ENCODE data around the gene PRDX3. TPM values are rescaled to one million over a fixed set of nuclear protein-coding genes. Genes with fewer than 3 reads are reported as not detected.
A peak's percentile ranks its signal among the peaks of the same experiment; 100 is the strongest.

The PRDX3 gene
- total and polyA plus RNA-seq, 7 donors = 133 to 267 (median 172) TPM

DNA sequence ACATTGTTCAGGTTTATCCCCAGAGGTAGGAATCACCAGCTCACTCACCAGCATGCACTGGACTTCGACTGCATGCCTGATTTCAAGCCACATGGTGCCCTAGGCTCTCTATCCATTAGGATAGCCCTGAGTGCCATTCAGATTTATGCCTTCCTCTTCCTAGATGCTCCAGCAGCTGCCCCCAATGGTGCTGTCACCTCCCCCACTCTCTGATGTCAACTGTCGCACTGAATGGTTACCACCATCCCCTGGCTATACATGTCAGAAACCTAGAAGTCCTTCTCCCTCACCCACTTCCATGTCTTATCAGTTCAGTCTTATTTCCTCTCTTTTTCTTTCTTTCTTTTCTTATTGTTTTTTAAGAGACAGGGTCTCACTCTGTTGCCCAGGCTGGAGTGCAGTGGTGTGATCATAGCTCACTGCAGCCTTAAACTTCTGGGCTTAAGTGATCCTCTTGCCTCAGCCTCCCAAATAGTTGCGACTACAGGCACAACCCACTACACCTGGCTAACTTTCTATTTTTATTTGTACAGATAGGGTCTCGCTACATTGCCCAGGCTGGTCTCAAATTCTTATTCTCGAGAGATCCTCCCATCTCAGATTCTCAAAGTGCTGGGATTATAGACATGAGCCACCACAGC, 16.0 kb downstream of the PRDX3 start:
- TF ChIP-seq, protein P1, sequence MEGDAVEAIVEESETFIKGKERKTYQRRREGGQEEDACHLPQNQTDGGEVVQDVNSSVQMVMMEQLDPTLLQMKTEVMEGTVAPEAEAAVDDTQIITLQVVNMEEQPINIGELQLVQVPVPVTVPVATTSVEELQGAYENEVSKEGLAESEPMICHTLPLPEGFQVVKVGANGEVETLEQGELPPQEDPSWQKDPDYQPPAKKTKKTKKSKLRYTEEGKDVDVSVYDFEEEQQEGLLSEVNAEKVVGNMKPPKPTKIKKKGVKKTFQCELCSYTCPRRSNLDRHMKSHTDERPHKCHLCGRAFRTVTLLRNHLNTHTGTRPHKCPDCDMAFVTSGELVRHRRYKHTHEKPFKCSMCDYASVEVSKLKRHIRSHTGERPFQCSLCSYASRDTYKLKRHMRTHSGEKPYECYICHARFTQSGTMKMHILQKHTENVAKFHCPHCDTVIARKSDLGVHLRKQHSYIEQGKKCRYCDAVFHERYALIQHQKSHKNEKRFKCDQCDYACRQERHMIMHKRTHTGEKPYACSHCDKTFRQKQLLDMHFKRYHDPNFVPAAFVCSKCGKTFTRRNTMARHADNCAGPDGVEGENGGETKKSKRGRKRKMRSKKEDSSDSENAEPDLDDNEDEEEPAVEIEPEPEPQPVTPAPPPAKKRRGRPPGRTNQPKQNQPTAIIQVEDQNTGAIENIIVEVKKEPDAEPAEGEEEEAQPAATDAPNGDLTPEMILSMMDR (IDR thresholded peaks at IDR 0.05) = no peak
- TF ChIP-seq EP300 (IDR thresholded peaks at IDR 0.05) (no peak), POLR2AphosphoS5 (IDR thresholded peaks at IDR 0.05) (no peak), POLR2A (IDR thresholded peaks at IDR 0.05) (no peak)
- Histone ChIP-seq H3K27me3 (no peaks in the 10 kb centered on the region), H3K4me1 (peaks cover 0 to 30% (median 19%) of the 10 kb centered on the region in 4 donors), H3K9me3 (no peaks in the 10 kb centered on the region), H3K4me3 (no peak overlapping the region), H3K27ac (peak overlapping the region; percentile 6 to 27 (median 18)), H3K36me3 (peaks cover 14 to 38% (median 15%) of the 10 kb centered on the region in 4 donors)
- no peak for DNase-seq
- intact Hi-C loops (cut with DNase I) = loop anchor here (5.0 kb wide), 1 partner anchor 55 kb away; no protein-coding TSS in a partner anchor
- WGBS, 2 donors = 94 to 98% methylated on average over 5 of the region's 5 CpGs

- Histone ChIP-seq H3K9me3 (no peaks in the 10 kb centered on the region), H3K4me3 (no peak overlapping the region), H3K27me3 (no peaks in the 10 kb centered on the region), H3K4me1 (peaks cover 0 to 30% (median 19%) of the 10 kb centered on the region in 4 donors), H3K27ac (peak overlapping the region; percentile 6 to 27 (median 18)), H3K36me3 (peaks cover 14 to 40% (median 15%) of the 10 kb centered on the region in 4 donors)
- intact Hi-C loops (cut with DNase I) = loop anchor here (5.0 kb wide), 1 partner anchor 55 kb away; no protein-coding TSS in a partner anchor
- DNase-seq = peak; percentile 59
- no peak for TF ChIP-seq POLR2A (IDR thresholded peaks at IDR 0.05)
- TF ChIP-seq, protein P1 (IDR thresholded peaks at IDR 0.05) = peak in 3 of 4 experiments; percentile 10 to 27 (median 11)
- TF ChIP-seq EP300 (IDR thresholded peaks at IDR 0.05) = no peak
- TF ChIP-seq POLR2AphosphoS5 (IDR thresholded peaks at IDR 0.05) = no peak
- WGBS, 2 donors = 87 to 88% methylated on average over 11 of the region's 11 CpGs
Measured at GRCh38 chr10:119161680-119162451, 16.7 kb downstream of the PRDX3 start.

GRCh38 chr10:119159332-119159731, 19.3 kb downstream of the PRDX3 start:
- Histone ChIP-seq H3K36me3 (peaks cover 34 to 66% (median 38%) of the 10 kb centered on the region in 4 donors), H3K9me3 (no peaks in the 10 kb centered on the region), H3K27me3 (no peaks in the 10 kb centered on the region), H3K4me1 (peaks cover 0 to 13% (median 3%) of the 10 kb centered on the region in 4 donors), H3K4me3 (no peak overlapping the region), H3K27ac (no peak overlapping the region)
- TF ChIP-seq, protein P1 (IDR thresholded peaks at IDR 0.05) = no peak
- TF ChIP-seq POLR2A (IDR thresholded peaks at IDR 0.05) (no peak), POLR2AphosphoS5 (IDR thresholded peaks at IDR 0.05) (no peak), EP300 (IDR thresholded peaks at IDR 0.05) (no peak)
- 87 to 88% methylated on average over 8 of the region's 8 CpGs for WGBS, 2 donors
- peak; percentile 40 for DNase-seq
- intact Hi-C loops (cut with DNase I) = no loop called here

- H3K9me3 ChIP-seq = no peaks in the 10 kb centered on the region
- H3K27ac ChIP-seq = no peak overlapping the region
- peak; percentile 45 for DNase-seq
- H3K4me3 ChIP-seq = no peak overlapping the region
- H3K4me1 ChIP-seq = no peaks in the 10 kb centered on the region
- H3K27me3 ChIP-seq = no peaks in the 10 kb centered on the region
- TF ChIP-seq POLR2AphosphoS5 (IDR thresholded peaks at IDR 0.05) (no peak), EP300 (IDR thresholded peaks at IDR 0.05) (no peak), POLR2A (IDR thresholded peaks at IDR 0.05) (no peak)
- TF ChIP-seq, protein P1 (IDR thresholded peaks at IDR 0.05) = no peak
- intact Hi-C loops (cut with DNase I) = no loop called here
- peaks cover 27 to 96% (median 47%) of the 10 kb centered on the region in 4 donors for H3K36me3 ChIP-seq
- WGBS, 2 donors = 97 to 98% methylated on average over 12 of the region's 12 CpGs
Measured at GRCh38 chr10:119153661-119154060, 25.0 kb downstream of the PRDX3 start.

Data from sigmoid colon (tissue), 7 donors.